G401 (cell line): ENCODE measurements around the gene TTC23L. TPM values are rescaled to one million over a fixed set of nuclear protein-coding genes. Genes with fewer than 3 reads are reported as not detected.
"Not testable (repeated sequence)": the region's sequence is repeated elsewhere in the genome, so short reads cannot be mapped to it uniquely, and the experiment has no call there.

Experiments
- DNase-seq: peaks from one replicate; pipeline ENCODE4 v3.0.0-alpha.2; 2015; ENCODE audit warnings: low spot score
- in situ Hi-C: cut with HindIII; loops from 2 replicates; pipeline ENCODE4 v1.10.0; 2016; ENCODE audit warnings: low sequenced_read_pairs, mixed read lengths
- total RNA-seq: library from RNA; depleted of rRNA; stranded (reverse); fragments of >200 nt; shearing (Covaris generic); gene quantifications from 2 replicates; pipeline ENCODE4 v1.2.3, GENCODE V29; 2014

The TTC23L gene
- total RNA-seq, 1 experiment from 2014 or later: not detected

GRCh38 chr5:34905564-34905963 is 66.6 kb downstream of the TTC23L start:
- in situ Hi-C loops: no loop called here
- DNase-seq: no peak

GRCh38 chr5:34913072-34913471 is 74.1 kb downstream of the TTC23L start:
- in situ Hi-C loops: no loop called here
- DNase-seq: no peak

GRCh38 chr5:34914671-34915138 is 75.7 kb downstream of the TTC23L start:
- in situ Hi-C loops: no loop called here
- no peak for DNase-seq

GRCh38 chr5:34915139-34915855 is 76.3 kb downstream of the TTC23L start, which contains the start of the genes BRIX1 and RAD1:
Gene BRIX1 (plus strand): TSS chr5:34915711. CDS start chr5:34915739, 28 bp downstream.
Gene RAD1 (minus strand): TSS chr5:34915504. CDS start chr5:34914892, 612 bp downstream.
- DNase-seq: peak; percentile 97
- in situ Hi-C loops: no loop called here

- in situ Hi-C loops: no loop called here
- no peak for DNase-seq
Observed at GRCh38 chr5:34915856-34916192, 76.9 kb downstream of the TTC23L start.

- in situ Hi-C loops: no loop called here
- DNase-seq: no peak
Observed at GRCh38 chr5:34916518-34916917, 77.6 kb downstream of the TTC23L start.

- in situ Hi-C loops: no loop called here
- no peak for DNase-seq
Observed at GRCh38 chr5:34918025-34918424, 79.1 kb downstream of the TTC23L start.

GRCh38 chr5:34919077-34919476 is 80.1 kb downstream of the TTC23L start:
- in situ Hi-C loops: no loop called here
- DNase-seq: no peak

- in situ Hi-C loops, DNase-seq: not testable (repeated sequence)
Observed at GRCh38 chr5:34923256-34923655, 84.3 kb downstream of the TTC23L start.

- in situ Hi-C loops: no loop called here
Observed at GRCh38 chr5:34923694-34924461, 84.9 kb downstream of the TTC23L start.

GRCh38 chr5:34924462-34924765 is 85.5 kb downstream of the TTC23L start:
- in situ Hi-C loops: no loop called here

More at GRCh38 chr5:34923694-34924461, 84.9 kb downstream of the TTC23L start:
- DNase-seq: no peak

GRCh38 chr5:34926318-34926888 is 87.4 kb downstream of the TTC23L start:
- in situ Hi-C loops: no loop called here

More at GRCh38 chr5:34924462-34924765, 85.5 kb downstream of the TTC23L start:
- no peak for DNase-seq

GRCh38 chr5:34927785-34928184 is 88.8 kb downstream of the TTC23L start:
- in situ Hi-C loops: no loop called here

More at GRCh38 chr5:34926318-34926888, 87.4 kb downstream of the TTC23L start:
- DNase-seq: no peak

GRCh38 chr5:34928267-34928666 is 89.3 kb downstream of the TTC23L start:
- DNase-seq: no peak

More at GRCh38 chr5:34927785-34928184, 88.8 kb downstream of the TTC23L start:
- DNase-seq: no peak

GRCh38 chr5:34929134-34929719 is 90.3 kb downstream of the TTC23L start, which contains the start of gene DNAJC21:
Gene DNAJC21 (plus strand): TSS chr5:34929559. CDS start chr5:34929820, 261 bp downstream.
- DNase-seq: peak; percentile 99
- in situ Hi-C loops: no loop called here

More at GRCh38 chr5:34928267-34928666, 89.3 kb downstream of the TTC23L start:
- in situ Hi-C loops: no loop called here

- peak; percentile 85 for DNase-seq
- in situ Hi-C loops: no loop called here
Observed at GRCh38 chr5:34929720-34930461, 90.9 kb downstream of the TTC23L start.

- in situ Hi-C loops: no loop called here
- DNase-seq: no peak
Observed at GRCh38 chr5:34930462-34930844, 91.5 kb downstream of the TTC23L start.

- no peak for DNase-seq
- in situ Hi-C loops: no loop called here
Observed at GRCh38 chr5:34930870-34931269, 91.9 kb downstream of the TTC23L start.

- DNase-seq: no peak
- in situ Hi-C loops: no loop called here
Observed at GRCh38 chr5:34932947-34933346, 94.0 kb downstream of the TTC23L start.
